Globus pallidus (tissue), 1 donor: ENCODE measurements around the gene SLC13A4.
"Not testable (repeated sequence)": the region's sequence is repeated elsewhere in the genome, so short reads cannot be mapped to it uniquely, and the experiment has no call there.

Source experiments
- DNase-seq: peaks from one replicate; pipeline ENCODE4 v3.0.0-alpha.2; 2015; ENCODE audit warnings: low spot score

SLC13A4 gene

DNA sequence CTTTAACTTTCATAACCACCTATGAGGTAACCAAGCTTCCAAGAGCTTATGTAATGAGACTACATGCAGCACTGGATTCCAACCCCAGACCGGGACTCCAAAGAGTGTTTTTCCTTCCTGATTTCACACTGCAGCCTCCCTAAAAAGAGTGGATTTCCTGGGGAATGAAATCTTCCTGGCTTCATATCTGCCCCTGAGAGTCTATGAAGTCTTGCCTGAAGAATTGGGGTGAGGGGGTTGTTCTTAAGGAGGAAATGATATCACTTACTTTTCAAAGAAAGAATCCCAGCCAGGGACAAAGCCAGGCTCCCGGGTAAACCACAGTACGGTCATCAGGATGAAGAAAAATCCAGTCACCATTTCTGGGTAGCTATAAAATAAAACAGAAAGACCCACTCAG lies 35.9 kb downstream of the SLC13A4 start:
- DNase-seq, result no peak

DNA sequence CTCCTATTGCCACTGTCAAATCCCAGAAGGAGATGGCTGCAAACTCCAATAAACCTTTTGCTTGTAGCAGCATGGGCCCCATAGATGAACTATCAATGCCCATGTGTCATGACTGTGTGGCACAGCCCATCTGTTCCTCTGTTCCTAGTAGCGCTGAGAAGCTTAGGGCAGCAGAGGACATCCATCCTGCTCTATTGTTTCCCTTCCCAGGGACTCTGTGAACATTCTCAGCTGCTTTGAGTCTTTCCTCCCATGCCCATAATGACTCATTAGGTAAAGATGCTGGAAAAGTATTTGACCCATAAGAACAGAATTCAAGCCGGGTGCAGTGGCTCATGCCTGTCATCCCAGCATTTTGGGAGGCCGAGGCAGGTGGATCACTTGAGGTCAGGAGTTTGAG lies 37.4 kb downstream of the SLC13A4 start:
- DNase-seq, result no peak

DNA sequence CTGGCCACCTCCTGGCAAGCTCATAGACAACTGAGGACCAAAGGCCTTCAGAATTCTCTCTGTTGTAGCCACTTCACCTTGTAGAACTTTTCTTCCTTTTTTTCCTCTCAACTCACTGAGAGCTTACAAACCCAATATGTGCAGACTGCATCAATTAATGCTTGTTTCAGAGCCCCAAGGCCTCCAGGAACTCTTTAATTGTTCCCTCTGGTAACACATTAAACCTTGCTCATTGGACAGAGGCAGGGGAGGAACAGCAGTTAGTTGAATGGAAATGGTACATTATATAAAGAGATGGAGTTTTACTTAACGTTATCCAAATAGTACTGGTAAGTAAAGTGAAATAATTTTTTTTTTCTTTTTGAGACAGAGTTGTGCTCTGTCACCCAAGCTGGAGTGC lies 40.5 kb downstream of the SLC13A4 start:
- no peak for DNase-seq

DNA sequence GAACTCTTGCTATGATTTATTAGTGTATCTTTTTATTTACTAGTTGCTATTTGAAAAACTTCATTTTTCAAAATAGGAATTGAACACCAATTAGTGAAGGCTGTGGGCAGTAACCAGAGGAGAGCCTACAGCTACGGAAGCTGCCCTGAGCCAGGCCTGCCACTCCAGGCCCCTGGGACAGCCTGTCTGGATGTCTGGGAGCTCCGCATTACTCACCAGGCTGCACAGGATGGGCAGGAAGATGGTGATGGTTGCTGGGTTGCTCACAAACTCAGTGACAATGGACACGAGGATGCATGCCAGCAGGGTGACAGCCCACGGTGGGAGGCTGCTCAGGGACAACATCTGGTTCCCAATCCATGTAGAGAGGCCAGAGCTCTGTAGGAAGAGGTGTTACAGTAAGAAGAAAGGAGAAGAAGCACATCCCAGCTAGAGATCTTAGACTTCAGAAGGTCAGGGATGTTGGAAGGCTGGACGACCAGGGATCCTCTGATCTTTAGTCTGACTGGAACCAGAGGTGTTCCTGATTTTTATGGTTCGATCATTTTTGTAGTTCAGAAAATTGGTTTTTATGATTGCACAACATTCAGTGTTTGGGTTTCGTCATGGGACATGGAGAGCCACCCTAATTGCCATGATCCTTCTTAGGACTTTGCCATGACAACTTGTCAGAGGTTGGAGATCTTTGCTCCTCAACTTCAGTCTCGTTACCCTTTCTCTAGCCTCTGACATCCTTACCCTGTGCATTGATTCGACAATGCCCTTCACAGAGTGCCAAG lies 42.5 kb downstream of the SLC13A4 start:
- no peak for DNase-seq

DNA sequence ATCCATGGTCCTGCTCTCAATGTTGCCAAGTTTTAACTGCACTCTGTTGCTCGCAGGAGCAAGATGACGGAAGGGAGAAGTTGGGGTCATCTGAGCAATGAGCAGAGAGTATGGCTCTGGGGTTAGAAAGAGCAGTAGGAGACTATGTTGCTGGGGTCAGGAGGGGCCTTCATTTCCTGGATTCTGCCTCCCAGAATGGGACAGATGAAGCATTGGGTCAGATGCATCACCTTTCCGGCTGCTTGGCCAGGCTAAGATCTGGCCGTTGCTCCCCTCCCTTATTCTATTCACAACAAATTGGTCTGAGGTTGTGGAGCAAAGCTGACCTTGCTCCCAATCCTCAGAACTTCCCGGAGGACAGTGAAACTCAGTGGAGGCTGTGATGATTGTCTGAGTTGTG lies 43.3 kb downstream of the SLC13A4 start:
- DNase-seq, result no peak

DNA sequence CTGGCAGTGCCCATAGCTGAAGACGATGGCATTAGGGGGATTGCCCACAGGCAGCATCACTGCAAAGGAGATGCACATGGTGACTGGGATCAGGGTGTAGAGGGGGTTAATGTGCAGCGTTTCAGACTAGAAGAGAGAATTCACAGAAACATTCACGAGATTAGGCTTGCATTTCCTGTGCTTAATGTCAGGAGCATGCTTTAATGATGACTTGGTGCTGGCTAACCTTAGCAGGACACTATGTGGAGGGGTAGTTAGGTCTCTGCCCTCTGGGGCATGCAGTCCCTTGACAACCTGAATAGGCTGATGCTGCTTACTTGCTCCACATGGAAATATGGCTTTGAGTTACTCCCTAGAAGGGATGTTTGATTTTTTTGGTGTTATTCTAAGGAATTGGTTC lies 43.9 kb downstream of the SLC13A4 start:
- DNase-seq, result no peak

DNA sequence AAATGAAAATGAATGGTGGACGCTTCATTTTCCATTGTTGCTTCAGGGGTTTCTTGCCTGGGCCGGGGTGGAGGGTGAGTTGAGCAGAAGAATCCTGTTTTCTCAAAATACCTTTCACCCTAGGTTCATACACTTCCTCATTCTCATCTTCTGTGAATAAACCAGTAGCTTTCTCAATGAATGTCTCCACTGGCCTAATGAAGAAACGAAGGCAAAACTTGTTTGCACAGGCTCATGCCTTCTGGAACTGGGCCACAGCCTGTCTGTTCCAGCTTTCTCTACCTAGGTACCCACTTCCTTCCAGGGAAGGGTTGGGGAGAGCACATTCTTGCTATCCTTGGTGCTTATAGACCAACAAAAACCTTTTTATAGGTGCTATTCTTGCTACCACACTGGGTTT lies 44.4 kb downstream of the SLC13A4 start:
- no peak for DNase-seq

DNA sequence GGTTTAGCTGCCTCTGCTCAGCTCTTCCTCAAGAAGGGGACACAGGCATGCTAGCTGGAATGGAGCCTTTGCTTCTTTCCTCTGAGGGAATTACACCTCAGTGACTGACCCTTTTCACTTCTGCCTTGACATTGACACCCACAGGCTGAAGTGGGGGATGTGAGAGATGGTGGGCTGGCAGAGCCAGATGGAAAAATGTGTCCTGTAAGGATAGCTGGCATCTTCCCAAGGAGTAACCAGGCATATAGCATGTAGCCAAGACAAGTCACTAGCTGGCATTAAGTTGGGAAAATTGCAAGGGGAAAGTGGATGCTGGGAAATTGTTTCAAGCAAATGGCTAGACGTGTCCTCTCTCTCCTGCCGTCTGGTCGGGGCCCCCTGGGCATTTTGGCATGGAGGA lies 45.8 kb downstream of the SLC13A4 start:
- DNase-seq, result no peak

DNA sequence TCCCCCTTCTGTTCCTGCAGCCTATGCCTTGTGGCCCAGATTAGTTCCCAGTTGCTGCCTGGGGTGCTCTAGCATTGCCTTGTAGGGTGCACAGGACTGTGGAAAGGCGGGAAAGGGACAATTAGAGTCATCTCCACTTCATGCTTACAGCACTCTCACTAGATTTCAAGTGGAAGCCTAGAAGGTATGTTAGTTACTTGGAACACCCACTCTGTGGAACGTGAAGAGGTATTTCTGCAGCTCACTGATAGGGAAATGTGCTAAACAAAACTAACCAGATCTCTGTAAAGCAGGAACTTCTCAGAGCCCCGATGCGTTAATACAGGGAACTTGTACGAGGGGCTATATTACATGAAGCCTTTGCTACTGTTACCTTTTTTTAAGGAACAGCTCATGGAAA lies 46.2 kb downstream of the SLC13A4 start:
- DNase-seq, result no peak

DNA sequence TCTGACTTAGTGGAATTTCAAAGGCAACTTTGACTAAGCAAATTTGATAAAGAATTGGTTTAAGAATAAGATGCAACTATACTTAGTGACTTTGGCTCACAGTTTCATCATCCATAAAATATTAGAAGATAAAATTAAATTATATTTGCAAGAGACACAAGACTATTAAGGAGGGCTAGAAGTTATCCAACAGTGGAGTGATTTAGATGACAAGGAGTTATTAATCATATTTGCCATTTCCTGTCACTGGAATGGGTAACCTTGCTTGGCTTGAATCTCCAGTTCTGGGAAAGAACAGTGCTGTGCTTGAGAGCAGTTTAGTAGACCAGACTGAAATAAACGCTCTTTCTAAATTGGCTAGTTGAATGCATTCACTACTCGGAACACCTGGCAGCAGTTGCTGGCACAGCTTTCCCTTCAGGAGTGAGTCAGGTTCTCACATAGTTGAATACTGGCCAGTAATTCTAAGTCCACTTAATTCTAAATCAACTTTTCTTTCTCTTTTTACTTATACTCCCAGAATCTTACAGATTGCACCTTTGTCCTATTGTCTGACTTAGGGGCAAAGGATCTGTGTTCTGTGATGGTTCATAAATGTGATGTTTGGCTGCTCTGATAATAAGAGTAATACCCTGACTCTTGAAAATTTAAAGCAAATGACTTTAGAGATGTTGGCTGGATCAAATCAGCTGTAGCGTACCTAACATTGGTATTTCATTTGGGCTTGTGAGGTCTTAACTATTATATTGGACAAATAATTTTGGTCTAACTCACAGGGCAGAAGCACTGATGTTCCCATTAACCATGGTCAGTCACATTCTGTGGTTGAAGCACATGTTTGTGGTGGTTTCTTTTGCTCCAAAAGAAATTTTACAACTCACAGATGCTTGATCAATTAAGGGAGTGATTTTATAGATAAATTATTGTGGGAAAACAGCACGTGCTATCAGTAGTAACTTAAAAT lies 49.1 kb downstream of the SLC13A4 start:
- DNase-seq, result no peak

DNA sequence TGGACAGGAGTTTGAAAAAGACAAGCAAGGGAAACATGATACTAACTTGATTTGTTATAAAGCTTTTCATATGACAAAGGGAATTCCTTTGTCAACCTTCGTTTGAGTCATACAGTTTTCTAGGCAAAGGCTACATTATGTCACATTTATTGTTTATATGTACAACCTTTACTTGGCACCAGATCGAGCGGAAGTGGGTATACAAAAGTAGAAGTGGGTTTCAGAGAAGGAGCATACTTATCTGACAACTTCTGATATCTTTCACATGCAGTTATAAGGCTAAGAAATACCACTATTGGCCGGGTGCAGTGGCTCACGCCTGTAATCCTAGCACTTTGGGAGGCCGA lies 54.7 kb downstream of the SLC13A4 start:
- no peak for DNase-seq

DNA sequence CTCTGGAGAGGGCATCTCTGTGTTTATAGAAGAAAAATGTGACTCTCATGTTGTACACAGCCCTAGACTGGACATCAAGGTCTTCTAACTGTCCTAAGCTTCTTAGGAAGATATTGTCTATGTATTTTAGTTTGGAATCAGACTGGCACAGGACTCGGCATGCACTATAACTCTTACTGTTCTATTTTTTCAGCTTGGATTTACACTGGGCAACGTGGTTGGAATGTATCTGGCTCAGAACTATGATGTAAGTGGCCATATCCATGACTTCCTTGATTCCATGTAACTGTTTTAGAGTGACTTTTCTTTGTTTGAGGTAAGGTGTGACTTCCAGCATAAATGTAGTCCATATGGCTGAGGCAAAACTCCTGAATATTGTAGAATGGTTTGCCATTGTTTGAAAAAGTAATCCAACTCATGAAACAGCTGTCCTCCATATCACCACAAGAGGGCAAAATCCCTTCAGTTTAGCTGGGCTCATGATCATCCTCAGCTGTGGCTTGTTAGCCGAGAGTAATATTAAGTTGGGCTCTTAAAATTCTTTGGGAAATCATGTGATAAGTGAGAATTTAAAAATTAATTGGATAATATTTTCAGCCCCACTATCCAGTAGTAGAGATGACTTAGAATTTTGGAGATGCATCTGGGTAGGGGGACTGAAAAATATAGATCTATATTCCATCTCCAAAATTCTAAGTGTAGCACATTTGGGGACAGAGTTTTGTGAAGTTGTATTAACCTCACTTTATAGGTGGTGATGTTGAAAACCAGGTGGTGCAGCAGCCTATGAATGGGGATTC lies 55.2 kb downstream of the SLC13A4 start:
- peak; percentile 35 for DNase-seq

DNA sequence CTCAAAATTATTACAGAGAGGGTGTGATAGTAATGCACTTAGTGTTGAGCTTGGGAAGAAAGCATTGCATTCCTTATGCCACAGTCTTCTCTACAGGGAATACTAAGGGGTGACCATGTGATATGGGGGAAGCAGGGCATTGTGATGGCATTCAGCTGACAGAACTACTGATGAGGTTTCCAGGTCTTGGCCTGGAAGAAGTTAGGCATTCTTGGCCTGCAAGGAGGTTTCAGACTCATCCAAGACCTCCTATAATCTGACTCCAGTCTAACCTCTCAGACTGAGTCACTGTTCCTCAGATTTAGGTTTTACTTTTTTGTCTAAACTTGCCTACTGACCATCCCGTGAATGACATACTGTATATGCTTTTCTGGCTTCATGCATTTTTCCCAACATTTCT lies 57.8 kb downstream of the SLC13A4 start:
- DNase-seq, result no peak

DNA sequence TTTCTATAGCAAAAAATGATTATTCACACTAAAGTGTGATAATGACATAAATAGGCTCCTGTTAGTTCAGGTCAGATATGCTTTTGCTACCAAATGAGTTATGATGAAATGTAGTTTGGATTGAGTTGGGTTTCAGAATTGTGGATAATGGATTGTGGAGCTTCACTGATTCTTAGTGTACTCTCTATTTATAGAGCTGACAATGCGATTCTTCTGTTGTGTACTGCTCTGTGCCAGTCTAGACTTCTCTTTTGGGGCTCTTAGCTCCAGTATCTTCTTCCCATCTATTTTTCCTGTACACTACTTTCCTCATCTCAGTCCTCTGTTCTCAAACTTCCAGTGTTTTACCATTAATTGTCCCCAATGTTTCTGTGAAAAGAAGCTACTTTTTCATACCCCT lies 58.2 kb downstream of the SLC13A4 start:
- DNase-seq, result no peak

DNA sequence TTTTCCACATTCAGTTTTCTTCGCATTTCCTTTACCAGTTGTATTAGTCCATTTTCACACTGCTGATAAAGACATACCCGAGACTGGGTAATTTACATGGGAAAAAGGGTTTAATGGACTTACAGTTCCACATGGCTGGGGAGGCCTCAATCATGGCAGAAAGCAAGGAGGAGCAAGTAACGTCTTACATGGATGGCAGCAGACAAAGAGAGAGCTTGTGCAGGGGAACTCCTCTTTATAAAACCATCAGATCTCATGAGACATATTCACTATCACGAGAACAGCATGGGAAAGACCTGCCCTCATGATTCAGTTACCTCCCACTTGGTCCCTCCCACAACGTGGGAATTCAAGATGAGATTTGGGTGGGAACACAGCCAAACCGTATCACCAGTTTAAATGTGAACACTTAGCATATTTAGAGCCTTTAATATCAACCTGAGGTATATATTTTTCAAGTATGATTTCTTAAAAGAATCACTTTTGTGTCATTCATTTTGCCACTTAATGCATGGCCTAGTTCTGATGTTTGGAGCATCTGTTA lies 59.1 kb downstream of the SLC13A4 start:
- DNase-seq, result not testable (repeated sequence)

DNA sequence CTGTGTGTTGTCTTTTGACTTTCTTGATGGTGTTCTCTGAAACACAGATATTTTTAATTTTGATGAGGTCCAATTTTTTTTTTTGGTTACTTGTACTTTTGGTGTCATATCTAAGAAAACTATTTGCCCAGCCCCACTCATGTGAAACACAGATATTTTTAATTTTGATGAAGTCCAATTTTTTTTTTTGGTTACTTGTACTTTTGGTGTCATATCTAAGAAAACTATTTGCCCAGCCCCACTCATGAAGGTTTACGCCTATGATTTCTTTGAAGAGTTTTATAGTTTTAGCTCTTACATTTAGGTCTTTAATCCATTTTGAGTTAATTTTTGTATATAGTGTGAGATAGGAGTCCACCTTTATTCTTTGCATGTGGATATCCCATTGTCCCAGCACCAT lies 60.4 kb downstream of the SLC13A4 start:
- not testable (repeated sequence) for DNase-seq

DNA sequence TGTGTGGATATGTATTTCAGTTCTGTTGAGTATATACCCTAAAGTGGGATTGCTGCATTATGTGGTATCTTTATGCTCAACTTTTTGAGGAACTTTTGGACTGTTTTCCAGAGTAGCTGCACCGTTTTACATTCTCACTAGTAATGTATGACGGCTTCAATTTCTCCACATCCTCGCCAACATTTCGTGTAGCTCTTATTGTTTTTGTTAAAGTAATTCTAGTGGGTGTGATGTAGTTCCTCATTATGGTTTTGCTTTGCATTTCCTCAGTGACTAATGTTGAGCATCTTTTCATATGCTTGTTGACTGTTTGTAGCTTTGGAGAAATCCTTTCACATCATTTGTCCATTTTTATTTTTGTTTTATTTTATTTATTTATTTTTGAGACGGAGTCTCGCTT lies 61.1 kb downstream of the SLC13A4 start:
- no peak for DNase-seq

DNA sequence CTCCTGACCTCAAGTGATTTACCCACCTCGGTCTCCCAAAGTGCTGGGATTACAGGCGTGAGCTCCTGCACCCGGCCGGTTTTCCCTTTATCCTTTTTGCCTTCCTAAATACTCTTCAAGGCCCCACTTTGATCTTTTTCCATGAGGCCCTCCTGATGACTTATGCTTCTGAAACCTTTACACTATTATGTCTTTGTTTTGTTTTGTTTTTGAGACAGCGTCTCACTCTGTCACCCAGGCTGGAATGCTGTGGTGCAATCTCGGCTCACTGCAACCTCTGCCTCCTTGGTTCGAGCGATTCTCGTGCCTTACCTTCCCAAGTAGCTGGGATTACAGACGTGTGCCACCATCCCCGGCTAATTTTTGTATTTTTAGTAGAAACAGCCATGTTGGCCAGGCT lies 61.8 kb downstream of the SLC13A4 start:
- DNase-seq, result no peak

DNA sequence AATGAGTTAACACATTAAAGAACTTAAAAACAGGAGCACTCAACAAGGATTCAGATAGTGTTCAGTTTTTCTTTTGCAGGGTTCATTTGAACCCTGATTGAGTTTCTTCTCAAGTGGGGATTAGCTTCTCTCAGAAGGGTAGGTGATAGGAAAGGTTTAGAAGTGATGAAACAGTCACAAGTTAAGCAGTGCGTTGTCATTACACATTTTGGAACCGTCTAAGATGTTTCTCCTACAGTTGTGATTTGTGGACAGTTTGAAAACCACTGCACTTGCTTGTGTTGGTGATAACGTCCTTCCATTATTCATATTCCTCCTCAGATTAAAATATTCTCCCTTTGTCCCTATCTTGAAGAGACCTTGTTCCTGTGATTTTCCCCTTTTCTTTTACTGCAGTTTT lies 62.9 kb downstream of the SLC13A4 start:
- no peak for DNase-seq

DNA sequence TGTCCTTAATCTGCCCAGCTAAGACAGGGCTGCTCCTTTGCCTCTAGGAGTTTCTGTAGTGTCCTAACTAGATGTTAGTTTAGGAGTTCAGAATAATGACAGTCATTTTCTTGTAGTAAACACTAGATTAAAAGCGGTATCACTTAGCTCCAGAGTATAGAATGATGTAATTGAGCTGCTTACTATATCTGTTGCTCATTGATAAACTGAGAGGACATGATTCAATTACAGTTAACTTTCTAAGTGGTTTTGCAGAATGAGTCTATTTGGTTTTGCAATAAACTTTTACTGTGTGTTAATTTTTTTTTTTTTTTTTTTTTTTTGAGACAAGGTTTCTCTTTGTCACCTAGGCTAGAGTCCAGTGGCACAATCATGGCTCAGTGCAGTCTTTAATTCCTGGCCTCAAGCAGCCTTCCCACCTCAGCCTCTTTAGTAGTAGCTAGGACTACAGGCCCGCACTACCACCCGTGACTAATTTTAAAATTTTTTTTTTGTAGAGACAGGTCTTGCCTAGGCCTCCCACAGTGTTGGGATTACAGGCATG lies 63.9 kb downstream of the SLC13A4 start:
- DNase-seq, result no peak

DNA sequence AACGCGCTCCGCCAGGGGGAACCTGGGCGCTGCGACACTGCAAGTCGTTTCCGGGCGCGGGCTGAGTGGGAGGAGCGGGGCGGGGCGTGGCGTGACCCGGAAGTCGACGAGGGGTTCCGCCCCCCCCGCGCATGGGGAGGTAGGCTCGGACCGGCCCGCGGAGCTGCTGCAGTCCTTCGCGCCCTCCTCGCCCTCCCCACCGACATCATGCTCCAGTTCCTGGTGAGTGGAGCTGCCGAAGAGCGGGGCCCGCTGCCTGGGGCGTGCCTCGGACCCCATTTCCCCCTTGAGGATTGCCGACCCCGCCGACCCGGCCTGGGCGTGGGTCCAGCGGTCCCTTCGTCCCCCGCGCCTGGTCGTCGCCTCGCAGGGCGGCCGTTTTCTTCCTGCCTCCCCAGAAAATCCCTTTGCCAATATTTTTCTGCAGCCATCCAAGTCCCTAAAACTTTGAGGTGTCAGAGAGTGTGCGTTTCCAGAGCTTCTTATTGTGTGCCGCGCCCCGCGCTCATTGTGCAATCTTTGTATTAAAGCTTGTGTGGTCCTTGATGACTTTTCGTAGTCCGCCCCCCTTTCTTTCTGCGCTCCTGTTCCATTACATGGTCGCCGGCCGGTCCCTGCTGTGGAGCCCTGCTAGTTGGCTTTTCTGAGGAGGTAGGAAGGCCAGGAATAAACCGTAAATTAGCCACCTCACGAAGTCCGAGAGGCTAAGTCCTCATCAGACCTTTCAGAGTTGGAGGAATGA lies 65.4 kb downstream of the SLC13A4 start, which contains the start of gene STMP1:
STMP1 (plus strand) TSS at position 142 of the 742 bp plus-strand sequence.
- peak; percentile 92 for DNase-seq
